Gastrocnemius medialis (tissue), 4 donors: Measurements from ENCODE around the gene PGF. TPM values are rescaled to one million over a fixed set of nuclear protein-coding genes. Genes with fewer than 3 reads are reported as not detected.

ENCODE experiments used
- ATAC-seq, 2 donors: fragments of 150-250 bp; one replicate each; pipeline ENCODE4 v1.9.1; 2016
- DNase-seq, 2 donors: peaks; one replicate each; pipeline ENCODE4 v3.0.0-alpha.2; 2019
- H3K27ac ChIP-seq, 4 donors: fragments of 200-600 bp; sonication (generic); 1 replicate in 1 of 4; 2 replicates in 3 of 4; pipeline ENCODE4 v1.5.1; 2016 to 2018; ENCODE audit warnings: mild to moderate bottlenecking in 2 of 4, moderate library complexity in 1 of 4
- H3K27me3 ChIP-seq, 3 donors: fragments of 200-600 bp; sonication (generic) in 2 of 3; 1 replicate in 1 of 3; 2 replicates in 2 of 3; pipeline versions ENCODE4 v1.5.1 to v1.6.0; 2016 to 2019; ENCODE audit warnings: mild to moderate bottlenecking in 1 of 3, moderate library complexity in 1 of 3
- H3K36me3 ChIP-seq, 2 donors: fragments of 200-600 bp; sonication (generic) in 1 of 2; one replicate each; pipeline ENCODE4 v1.5.1; 2017 to 2018
- H3K4me1 ChIP-seq, 2 donors: fragments of 200-600 bp; sonication (generic) in 1 of 2; one replicate each; pipeline ENCODE4 v1.5.1; 2016 to 2017; ENCODE audit warnings: mild to moderate bottlenecking in 2 of 2
- H3K4me3 ChIP-seq, 4 donors: fragments of 200-600 bp; sonication (generic) in 3 of 4; 1 replicate in 1 of 4; 2 replicates in 3 of 4; pipeline ENCODE4 v1.5.1; 2016 to 2019; ENCODE audit warnings: mild to moderate bottlenecking in 2 of 4
- H3K9me3 ChIP-seq, 3 donors: fragments of 200-600 bp; sonication (generic) in 2 of 3; 1 replicate in 1 of 3; 2 replicates in 2 of 3; pipeline ENCODE4 v1.5.1; 2016 to 2019
- POLR2A ChIP-seq, 2 donors: fragments of 450-650 bp; IDR thresholded peaks; one replicate each; pipeline ENCODE4 v1.6.1; 2017; ENCODE audit warnings: antibody characterized with exemption in 2 of 2, mild to moderate bottlenecking in 2 of 2, moderate library complexity in 2 of 2
- in situ Hi-C, 4 donors: fragments of 200-750 bp; cut with MboI; loops; one replicate each; pipeline versions ENCODE4 v1.15.0 to v1.8.0; 2017; ENCODE audit warnings: low sequenced_read_pairs in 4 of 4
- intact Hi-C: fragments of 100-400 bp; cut with DNase I; formaldehyde crosslinking; loops from one replicate; pipeline ENCODE4 v1.15.1; 2023; ENCODE audit warnings: low total_unique reads
- total RNA-seq, 4 donors: library from RNA; depleted of rRNA; stranded (reverse); fragments of >200 nt; gene quantifications; one replicate each; pipeline versions ENCODE4 v1.1.0 to v1.2.3, GENCODE V29; 2016
- TF ChIP-seq, protein P1 (sequence below), 5 experiments: fragments of 450-650 bp in 3 of 5; fragments of 200-600 bp in 2 of 5; sonication (generic) in 2 of 5; IDR thresholded peaks in 4 of 5; conservative IDR thresholded peaks in 1 of 5; 1 replicate in 4 of 5; 2 replicates in 1 of 5; pipeline ENCODE4 v1.5.1; 2016 to 2019; ENCODE audit warnings: antibody characterized with exemption in 5 of 5, mild to moderate bottlenecking in 3 of 5, moderate library complexity in 3 of 5

PGF gene
- total RNA-seq, 4 donors from 2014 or later, result 2.2 to 7.8 (median 3.8) TPM

DNA sequence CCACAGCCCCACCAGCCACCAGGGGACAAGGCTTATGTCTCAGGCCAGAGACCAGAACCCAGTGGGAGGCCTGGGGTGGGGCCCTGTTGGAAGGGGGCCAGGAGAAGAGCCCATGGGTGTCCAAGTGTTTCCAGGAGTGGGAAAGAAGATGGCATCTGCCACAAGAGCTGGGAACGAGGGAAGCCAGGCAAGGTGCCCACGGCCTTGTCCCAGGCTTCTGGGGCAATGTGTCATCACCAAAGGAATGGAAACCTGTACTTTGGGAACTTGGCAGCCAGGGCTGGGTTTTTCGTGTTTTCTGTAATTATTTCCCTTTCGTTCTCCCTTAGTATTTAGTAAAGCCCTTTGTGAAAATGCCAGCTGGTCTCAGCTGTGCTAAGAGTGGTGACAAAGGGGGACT lies 5.3 kb upstream of the PGF start:
- Histone ChIP-seq H3K4me3 (no peak overlapping the region), H3K27me3 (no peaks in the 10 kb centered on the region), H3K4me1 (peaks cover 7 to 24% of the 10 kb centered on the region in 2 donors), H3K27ac (no peak overlapping the region), H3K9me3 (no peaks in the 10 kb centered on the region), H3K36me3 (no peaks in the 10 kb centered on the region)
- intact Hi-C loops, result no loop called here
- no peak for DNase-seq
- in situ Hi-C loops, result no loop called here
- ATAC-seq, result no peak
- no peak for TF ChIP-seq POLR2A (IDR thresholded peaks at IDR 0.05)
- TF ChIP-seq, protein P1, sequence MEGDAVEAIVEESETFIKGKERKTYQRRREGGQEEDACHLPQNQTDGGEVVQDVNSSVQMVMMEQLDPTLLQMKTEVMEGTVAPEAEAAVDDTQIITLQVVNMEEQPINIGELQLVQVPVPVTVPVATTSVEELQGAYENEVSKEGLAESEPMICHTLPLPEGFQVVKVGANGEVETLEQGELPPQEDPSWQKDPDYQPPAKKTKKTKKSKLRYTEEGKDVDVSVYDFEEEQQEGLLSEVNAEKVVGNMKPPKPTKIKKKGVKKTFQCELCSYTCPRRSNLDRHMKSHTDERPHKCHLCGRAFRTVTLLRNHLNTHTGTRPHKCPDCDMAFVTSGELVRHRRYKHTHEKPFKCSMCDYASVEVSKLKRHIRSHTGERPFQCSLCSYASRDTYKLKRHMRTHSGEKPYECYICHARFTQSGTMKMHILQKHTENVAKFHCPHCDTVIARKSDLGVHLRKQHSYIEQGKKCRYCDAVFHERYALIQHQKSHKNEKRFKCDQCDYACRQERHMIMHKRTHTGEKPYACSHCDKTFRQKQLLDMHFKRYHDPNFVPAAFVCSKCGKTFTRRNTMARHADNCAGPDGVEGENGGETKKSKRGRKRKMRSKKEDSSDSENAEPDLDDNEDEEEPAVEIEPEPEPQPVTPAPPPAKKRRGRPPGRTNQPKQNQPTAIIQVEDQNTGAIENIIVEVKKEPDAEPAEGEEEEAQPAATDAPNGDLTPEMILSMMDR (IDR thresholded peaks at IDR 0.05 in 4 of 5, conservative IDR thresholded peaks at IDR 0.05 in 1 of 5), result no peak

DNA sequence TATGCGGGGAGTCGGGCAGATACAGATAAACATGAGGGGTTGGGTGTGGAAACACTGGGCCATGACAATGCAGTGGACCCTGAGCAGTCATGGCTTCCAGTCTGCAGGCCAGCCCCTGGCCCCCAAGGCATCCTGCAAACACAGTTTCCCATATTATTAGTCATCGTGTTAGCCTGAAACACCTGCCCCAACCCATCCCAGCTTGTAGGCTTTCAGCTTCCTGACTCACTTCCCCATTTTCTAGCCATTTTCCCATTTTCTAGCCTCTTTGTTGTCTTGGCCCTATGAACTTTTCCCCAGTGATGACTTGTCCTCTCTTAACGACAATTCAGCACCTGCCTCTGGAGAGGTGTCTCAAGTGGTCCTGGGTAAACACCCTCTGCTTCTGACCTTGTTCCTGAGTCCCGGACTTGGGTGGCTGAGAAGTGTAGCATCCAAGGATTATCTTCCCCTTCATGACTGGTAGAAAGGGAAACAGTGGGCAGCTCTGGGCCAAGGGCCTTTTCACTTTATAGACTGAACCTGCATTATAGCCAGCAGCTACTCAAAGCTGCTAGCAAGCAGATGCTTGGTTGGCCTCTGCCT lies 4.3 kb upstream of the PGF start:
- no peak overlapping the region for H3K4me3 ChIP-seq
- DNase-seq (no peak), ATAC-seq (no peak)
- H3K27ac ChIP-seq, result no peak overlapping the region
- peaks cover 0 to 7% (median 3%) of the 10 kb centered on the region in 3 donors for H3K27me3 ChIP-seq
- H3K36me3 ChIP-seq, result no peaks in the 10 kb centered on the region
- intact Hi-C loops (no loop called here), in situ Hi-C loops (no loop called here)
- peaks cover 14 to 20% of the 10 kb centered on the region in 2 donors for H3K4me1 ChIP-seq
- TF ChIP-seq, protein P1 (IDR thresholded peaks at IDR 0.05 in 4 of 5, conservative IDR thresholded peaks at IDR 0.05 in 1 of 5), result no peak
- no peak for TF ChIP-seq POLR2A (IDR thresholded peaks at IDR 0.05)
- no peaks in the 10 kb centered on the region for H3K9me3 ChIP-seq

DNA sequence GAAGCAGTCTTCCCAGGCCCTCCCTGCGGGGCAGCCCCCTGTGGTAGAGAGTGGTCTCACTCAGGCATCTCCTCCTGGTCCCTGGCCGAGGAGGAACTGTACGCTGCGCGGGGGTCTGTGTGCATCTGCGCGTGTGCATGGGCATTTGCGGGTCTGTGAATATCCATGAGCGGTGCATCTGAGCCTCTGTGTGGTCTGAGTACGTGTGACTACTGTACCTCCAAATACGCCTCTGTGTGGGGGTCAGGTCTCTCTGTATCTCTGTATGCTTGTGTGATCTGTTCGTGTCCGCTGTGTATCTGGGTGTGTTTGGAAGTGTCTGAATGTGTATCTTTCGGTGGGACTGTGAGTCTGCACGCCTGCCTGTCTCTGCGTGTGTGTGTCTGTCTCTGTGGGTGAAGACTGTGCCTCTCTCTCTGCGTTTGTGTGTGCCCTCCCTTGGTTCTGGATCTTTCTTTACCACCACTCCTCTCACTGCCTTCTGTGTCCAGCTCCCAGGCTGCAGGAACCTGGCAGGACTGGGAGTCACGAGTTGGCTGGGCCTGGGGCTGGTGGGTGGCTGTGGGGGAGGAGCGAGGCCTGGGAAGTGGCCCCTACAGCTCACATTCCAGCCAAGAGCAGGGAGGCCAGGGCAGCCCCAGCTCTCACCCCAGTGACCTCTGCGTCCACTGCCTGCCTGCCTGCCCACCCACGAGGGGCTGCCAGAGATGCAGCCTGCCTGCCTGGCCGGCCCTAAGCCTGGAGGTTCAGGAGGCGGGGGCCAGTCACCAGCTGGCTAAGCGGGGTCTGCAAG lies 1.1 kb upstream of the PGF start:
- TF ChIP-seq POLR2A (IDR thresholded peaks at IDR 0.05), result no peak
- TF ChIP-seq, protein P1 (IDR thresholded peaks at IDR 0.05 in 4 of 5, conservative IDR thresholded peaks at IDR 0.05 in 1 of 5), result no peak
- Histone ChIP-seq H3K4me3 (no peak overlapping the region), H3K27me3 (peaks cover 0 to 10% (median 3%) of the 10 kb centered on the region in 3 donors), H3K27ac (no peak overlapping the region), H3K4me1 (peaks cover 3 to 10% of the 10 kb centered on the region in 2 donors), H3K9me3 (no peaks in the 10 kb centered on the region), H3K36me3 (no peaks in the 10 kb centered on the region)
- intact Hi-C loops, result no loop called here
- no peak for ATAC-seq
- DNase-seq, result no peak
- in situ Hi-C loops, result no loop called here

DNA sequence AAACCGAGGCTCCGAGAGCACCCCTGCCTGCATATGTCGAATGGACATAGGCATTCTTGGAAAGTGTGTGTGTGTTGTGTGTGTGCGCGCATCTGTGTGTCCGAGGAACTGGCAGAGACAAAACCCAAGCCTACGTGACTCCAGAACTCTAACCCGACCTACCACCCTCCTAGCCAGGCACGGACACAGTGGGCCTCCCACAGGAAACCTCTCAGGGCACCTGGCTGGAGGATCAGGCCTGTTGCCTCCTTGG lies 556 bp upstream of the PGF start:
- TF ChIP-seq, protein P1 (IDR thresholded peaks at IDR 0.05 in 4 of 5, conservative IDR thresholded peaks at IDR 0.05 in 1 of 5), result no peak
- no peak for TF ChIP-seq POLR2A (IDR thresholded peaks at IDR 0.05)
- H3K36me3 ChIP-seq, result no peaks in the 10 kb centered on the region
- DNase-seq (no peak), ATAC-seq (no peak)
- intact Hi-C loops, result no loop called here
- in situ Hi-C loops, result no loop called here
- H3K4me3 ChIP-seq, result peak overlapping the region; percentile 48 to 66 (median 61)
- H3K27ac ChIP-seq, result peak overlapping the region in 2 of 4 donors; percentile 32 to 67
- H3K9me3 ChIP-seq, result no peaks in the 10 kb centered on the region
- H3K4me1 ChIP-seq, result peaks cover 3 to 10% of the 10 kb centered on the region in 2 donors
- H3K27me3 ChIP-seq, result peaks cover 0 to 10% (median 3%) of the 10 kb centered on the region in 3 donors
